ENCODE results near the gene GOLGA6L10. TPM values are rescaled to one million over a fixed set of nuclear protein-coding genes. Genes with fewer than 3 reads are reported as not detected.
"Not testable (repeated sequence)": the region's sequence is repeated elsewhere in the genome, so short reads cannot be mapped to it uniquely, and the experiment has no call there.

GOLGA6L10 gene
- total and polyA plus RNA-seq, 2 donors from 2014 or later, result 0.45 to 2.5 TPM

- Histone ChIP-seq H3K4me3 (ENCODE audit: low read length in 3 of 3) (no peak overlapping the region), H3K4me1 (ENCODE audit: control insufficient read depth in 2 of 3, insufficient read depth in 2 of 3, low read depth in 1 of 3, low read length in 3 of 3) (no peaks in the 10 kb centered on the region), H3K27me3 (ENCODE audit: control insufficient read depth, insufficient read depth, low read length) (no peaks in the 10 kb centered on the region), H3K9me3 (ENCODE audit: control insufficient read depth in 2 of 3, insufficient read depth in 1 of 3, low read length in 3 of 3) (no peaks in the 10 kb centered on the region), H3K27ac (ENCODE audit: low read depth in 2 of 2, low read length in 2 of 2) (no peak overlapping the region), H3K36me3 (ENCODE audit: control insufficient read depth in 2 of 3, insufficient read depth in 3 of 3, low read length in 3 of 3) (no peaks in the 10 kb centered on the region), H3K9ac (ENCODE audit: low read length in 3 of 3) (no peak overlapping the region)
- no peak for TF ChIP-seq CTCF (IDR thresholded peaks at IDR 0.05; ENCODE audit: borderline replicate concordance, extremely low read depth, insufficient read depth)
- intact Hi-C loops (cut with DNase I), result no loop called here
- DNase-seq (peak in 1 of 5 donors; percentile 20), FAIRE-seq (no peak)
These were observed 33.6 kb downstream of the GOLGA6L10 start for GRCh38 chr15:82315519-82316246.

DNA sequence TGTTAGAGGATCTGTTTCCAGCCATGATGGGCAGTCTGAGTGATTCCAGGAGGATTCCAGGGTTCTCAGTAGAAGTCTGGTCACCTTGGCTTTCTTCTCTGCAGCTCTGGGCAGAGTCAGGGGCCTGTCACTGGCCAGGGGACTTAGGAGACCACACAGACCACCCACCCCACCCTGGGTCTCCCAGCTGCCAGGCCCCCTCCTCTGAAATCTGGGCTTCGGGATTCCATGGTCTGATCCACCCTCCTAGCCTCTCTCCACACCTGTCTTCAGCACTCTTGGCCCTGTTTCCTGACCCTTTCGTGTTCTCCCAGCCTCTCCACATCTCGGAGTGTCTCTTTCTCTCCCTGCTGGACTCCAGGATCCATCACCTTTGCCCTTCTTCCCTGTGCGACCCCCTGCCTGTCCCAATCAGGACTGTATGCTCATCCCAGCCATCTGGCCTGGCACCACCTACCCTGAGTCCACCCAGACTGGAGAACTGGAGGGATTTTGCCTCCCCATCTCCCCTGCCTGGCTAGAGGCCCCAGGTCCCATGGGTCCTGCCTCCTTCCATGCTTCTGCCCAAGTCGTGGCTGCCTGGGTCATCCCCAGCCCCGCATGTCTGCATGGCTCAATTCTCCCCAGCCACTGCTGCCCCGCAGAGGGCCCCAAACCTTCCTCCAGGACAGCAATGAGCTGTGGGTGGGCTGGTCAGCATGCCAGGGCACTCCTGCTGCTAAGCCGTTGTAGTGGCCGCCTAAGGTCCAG is 34.3 kb downstream of the GOLGA6L10 start:
- peak in 1 of 5 donors; percentile 21 for DNase-seq
- H3K9ac ChIP-seq (ENCODE audit: low read length in 3 of 3), result no peak overlapping the region
- H3K27me3 ChIP-seq (ENCODE audit: control insufficient read depth, insufficient read depth, low read length), result no peaks in the 10 kb centered on the region
- FAIRE-seq, result no peak
- no peak overlapping the region for H3K4me3 ChIP-seq (ENCODE audit: low read length in 3 of 3)
- TF ChIP-seq CTCF (IDR thresholded peaks at IDR 0.05; ENCODE audit: borderline replicate concordance, extremely low read depth, insufficient read depth), result no peak
- H3K36me3 ChIP-seq (ENCODE audit: control insufficient read depth in 2 of 3, insufficient read depth in 3 of 3, low read length in 3 of 3), result no peaks in the 10 kb centered on the region
- no peaks in the 10 kb centered on the region for H3K4me1 ChIP-seq (ENCODE audit: control insufficient read depth in 2 of 3, insufficient read depth in 2 of 3, low read depth in 1 of 3, low read length in 3 of 3)
- no peaks in the 10 kb centered on the region for H3K9me3 ChIP-seq (ENCODE audit: control insufficient read depth in 2 of 3, insufficient read depth in 1 of 3, low read length in 3 of 3)
- no peak overlapping the region for H3K27ac ChIP-seq (ENCODE audit: low read depth in 2 of 2, low read length in 2 of 2)
- intact Hi-C loops (cut with DNase I), result no loop called here

DNA sequence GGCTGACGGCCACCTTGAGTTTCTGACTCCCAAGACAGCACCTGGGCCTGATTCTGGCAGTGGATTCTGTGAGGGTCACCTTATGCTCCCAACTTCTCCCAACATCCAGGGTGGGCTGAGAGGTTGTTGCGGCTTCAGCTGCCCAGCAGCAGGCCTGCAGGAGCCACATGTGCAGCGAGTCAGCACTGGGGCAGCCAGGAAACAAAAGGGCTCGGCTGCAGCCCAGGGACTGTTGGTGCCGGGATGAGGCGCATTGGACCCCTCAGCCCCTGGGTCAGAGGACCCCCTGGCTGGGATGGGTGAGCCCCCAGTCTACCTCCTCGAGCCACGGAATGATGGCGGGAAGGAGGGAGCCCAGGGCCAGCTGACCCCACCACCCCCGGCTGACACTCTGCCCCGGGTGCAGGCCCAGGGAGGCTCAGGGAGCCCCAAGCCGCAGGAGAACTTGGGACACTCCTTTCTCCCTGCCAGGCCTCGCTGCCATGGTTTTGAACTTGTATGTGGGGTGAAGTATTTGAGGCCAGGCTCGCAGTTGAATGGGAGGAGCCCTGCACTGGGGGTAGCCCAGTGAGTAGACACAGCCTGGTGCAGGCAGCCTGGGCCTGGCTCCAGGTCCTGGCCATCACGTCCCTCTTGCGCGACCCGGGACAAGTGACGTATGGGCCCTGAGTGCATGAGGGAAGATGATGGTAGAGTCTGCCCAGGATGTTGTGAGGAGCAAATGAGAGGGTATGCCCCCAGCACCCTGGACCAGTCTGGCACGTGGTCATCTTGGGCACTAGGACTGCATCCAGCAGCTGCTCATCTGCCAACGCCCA is 35.1 kb downstream of the GOLGA6L10 start:
- H3K9ac ChIP-seq (ENCODE audit: low read length in 3 of 3); FAIRE-seq; intact Hi-C loops (cut with DNase I); H3K4me3 ChIP-seq (ENCODE audit: low read length in 3 of 3); H3K4me1 ChIP-seq (ENCODE audit: control insufficient read depth in 2 of 3, insufficient read depth in 2 of 3, low read depth in 1 of 3, low read length in 3 of 3); H3K36me3 ChIP-seq (ENCODE audit: control insufficient read depth in 2 of 3, insufficient read depth in 3 of 3, low read length in 3 of 3); H3K9me3 ChIP-seq (ENCODE audit: control insufficient read depth in 2 of 3, insufficient read depth in 1 of 3, low read length in 3 of 3); H3K27ac ChIP-seq (ENCODE audit: low read depth in 2 of 2, low read length in 2 of 2); H3K27me3 ChIP-seq (ENCODE audit: control insufficient read depth, insufficient read depth, low read length); DNase-seq: not testable (repeated sequence)

GRCh38 chr15:82313446-82313845 is 35.8 kb downstream of the GOLGA6L10 start:
- DNase-seq, result no peak
- FAIRE-seq, result no peak
- Histone ChIP-seq H3K4me1 (ENCODE audit: control insufficient read depth in 2 of 3, insufficient read depth in 2 of 3, low read depth in 1 of 3, low read length in 3 of 3) (no peaks in the 10 kb centered on the region), H3K27me3 (ENCODE audit: control insufficient read depth, insufficient read depth, low read length) (no peaks in the 10 kb centered on the region), H3K36me3 (ENCODE audit: control insufficient read depth in 2 of 3, insufficient read depth in 3 of 3, low read length in 3 of 3) (no peaks in the 10 kb centered on the region), H3K9me3 (ENCODE audit: control insufficient read depth in 2 of 3, insufficient read depth in 1 of 3, low read length in 3 of 3) (no peaks in the 10 kb centered on the region), H3K9ac (ENCODE audit: low read length in 3 of 3) (no peak overlapping the region), H3K4me3 (ENCODE audit: low read length in 3 of 3) (no peak overlapping the region), H3K27ac (ENCODE audit: low read depth in 2 of 2, low read length in 2 of 2) (no peak overlapping the region)
- TF ChIP-seq CTCF (IDR thresholded peaks at IDR 0.05; ENCODE audit: borderline replicate concordance, extremely low read depth, insufficient read depth), result no peak
- intact Hi-C loops (cut with DNase I), result no loop called here
